ENCODE measurements around the gene ST3GAL4.
"Not testable (repeated sequence)": the region's sequence is repeated elsewhere in the genome, so short reads cannot be mapped to it uniquely, and the experiment has no call there.

The ST3GAL4 gene

DNA sequence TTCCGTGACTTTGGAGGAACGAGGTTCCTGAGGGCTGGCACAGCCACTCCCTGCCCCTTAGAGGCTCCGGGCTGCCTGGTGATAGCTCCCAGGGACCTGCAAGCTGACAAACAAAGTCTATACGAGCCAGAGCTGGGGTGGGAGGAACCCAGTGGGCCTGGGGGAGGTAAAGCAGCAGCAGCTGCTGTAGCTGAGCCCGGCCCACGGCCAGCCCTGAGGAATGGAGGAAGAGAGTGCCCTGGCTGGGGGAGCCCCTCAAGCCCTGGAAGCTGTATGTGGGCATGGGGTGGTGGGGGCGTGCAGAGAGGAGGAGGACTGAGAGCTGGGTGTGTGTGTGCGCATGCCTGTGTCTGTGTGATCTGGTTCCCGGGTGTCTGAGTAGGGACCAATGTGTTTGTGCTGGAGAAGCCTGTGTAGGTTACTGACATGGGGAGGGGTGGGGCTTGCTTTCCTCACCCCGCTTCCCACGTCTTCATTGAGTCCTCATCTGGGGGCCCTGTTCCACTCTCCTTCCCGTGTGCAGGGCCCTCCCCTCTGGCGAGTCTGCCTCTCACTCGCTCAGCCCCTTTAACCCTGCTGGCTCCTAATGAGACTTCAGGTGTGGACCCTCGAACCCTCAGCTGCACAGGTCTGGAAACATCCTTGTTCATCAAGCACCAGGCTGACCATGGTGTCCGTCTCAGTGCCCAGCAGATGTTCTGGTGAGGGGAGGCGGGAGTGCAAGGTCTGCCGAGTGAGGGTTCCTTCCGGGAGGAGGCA lies 10.8 kb downstream of the ST3GAL4 start:
- DNase-seq, result no peak

- not testable (repeated sequence) for DNase-seq
Observed at GRCh38 chr11:126366823-126367654, 11.6 kb downstream of the ST3GAL4 start.

DNA sequence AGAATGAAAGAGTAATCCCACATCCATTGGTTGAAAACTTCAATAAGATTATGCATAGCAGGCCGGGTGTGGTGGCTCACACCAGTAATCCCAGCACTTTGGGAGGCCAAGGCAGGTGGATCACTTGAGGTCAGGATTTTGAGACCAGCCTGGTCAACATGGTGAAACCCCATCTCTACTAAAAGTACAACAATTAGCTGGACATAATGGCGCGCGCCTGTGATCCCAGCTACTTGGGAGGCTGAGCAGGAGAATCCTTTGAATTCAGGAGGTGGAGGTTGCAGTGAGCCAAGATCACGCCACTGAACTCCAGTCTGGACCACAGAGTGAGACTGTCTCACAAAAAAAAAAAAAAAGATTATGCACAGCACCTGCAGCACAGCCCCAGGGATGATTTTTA lies 12.3 kb downstream of the ST3GAL4 start:
- not testable (repeated sequence) for DNase-seq

GRCh38 chr11:126368336-126369119 lies 13.0 kb downstream of the ST3GAL4 start:
- peak; percentile 31 for DNase-seq

DNA sequence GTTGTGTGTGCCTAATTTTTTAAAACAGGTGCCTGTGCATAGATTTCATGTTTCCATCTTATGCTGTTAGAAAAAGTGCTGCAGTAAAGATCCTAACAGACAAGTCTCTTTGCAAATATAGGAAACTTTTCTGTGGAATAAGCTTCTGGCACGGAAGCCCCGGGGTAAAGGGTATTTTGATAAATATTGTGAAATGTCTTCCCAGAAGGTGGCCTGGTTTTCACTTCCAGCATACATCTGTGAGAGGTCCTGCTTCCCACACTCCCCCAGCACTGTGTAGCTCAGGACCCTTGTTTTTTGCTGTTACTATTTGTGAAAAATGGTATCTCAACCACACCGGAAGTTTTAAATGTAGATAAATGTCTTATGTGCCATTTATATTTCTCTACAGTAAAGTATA lies 14.5 kb downstream of the ST3GAL4 start:
- DNase-seq, result no peak

DNA sequence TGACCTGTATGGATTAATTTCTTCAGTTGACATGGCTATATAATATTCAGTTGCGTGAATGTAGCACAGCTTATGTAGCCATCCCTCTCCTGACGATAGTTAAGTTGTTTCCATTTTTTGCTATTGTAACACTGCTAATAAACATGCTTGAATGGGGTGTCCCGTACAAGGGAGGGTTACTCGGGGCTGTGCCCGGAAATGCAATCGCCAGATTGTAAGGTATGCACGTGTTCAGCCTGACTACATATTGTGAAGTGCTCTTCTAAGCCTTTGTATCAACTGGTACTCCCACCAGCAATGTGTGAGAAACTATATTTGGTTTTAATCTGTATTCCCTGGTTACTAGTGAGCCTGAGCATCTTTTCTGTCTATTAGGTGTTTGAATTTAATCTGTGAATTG lies 16.1 kb downstream of the ST3GAL4 start:
- DNase-seq, result no peak

DNA sequence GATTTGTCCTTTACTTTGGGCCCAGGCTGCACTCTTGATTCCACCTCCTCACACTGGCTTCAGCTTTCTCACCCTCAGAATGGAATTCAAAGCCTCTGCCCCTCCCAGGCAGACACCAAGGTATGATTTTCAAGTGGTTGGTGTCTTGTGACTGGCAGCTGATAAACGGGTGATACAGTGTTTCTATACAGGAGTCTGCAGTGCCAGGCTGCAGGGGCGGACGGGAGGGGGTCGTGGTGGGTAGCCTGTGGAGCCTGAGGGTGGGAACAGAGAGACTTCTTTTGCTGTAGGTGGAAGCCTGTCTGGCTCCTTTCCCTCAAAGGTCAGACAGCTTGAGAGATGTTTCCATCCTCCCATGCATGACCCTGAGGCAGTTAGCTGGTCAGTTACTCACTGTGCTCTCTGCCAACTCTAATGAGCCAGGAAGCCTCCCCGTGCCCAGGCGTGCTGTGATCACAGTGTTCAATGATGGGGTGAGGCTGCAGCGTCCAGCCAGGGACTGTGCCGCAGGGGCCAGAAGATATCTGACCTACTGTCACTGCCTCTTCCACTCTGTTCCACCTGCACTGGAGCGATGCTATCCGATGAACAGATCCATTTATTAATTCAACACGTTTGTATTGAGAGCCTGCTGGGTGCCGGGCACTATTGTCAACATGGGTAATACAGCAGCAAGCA lies 18.0 kb downstream of the ST3GAL4 start:
- not testable (repeated sequence) for DNase-seq

DNA sequence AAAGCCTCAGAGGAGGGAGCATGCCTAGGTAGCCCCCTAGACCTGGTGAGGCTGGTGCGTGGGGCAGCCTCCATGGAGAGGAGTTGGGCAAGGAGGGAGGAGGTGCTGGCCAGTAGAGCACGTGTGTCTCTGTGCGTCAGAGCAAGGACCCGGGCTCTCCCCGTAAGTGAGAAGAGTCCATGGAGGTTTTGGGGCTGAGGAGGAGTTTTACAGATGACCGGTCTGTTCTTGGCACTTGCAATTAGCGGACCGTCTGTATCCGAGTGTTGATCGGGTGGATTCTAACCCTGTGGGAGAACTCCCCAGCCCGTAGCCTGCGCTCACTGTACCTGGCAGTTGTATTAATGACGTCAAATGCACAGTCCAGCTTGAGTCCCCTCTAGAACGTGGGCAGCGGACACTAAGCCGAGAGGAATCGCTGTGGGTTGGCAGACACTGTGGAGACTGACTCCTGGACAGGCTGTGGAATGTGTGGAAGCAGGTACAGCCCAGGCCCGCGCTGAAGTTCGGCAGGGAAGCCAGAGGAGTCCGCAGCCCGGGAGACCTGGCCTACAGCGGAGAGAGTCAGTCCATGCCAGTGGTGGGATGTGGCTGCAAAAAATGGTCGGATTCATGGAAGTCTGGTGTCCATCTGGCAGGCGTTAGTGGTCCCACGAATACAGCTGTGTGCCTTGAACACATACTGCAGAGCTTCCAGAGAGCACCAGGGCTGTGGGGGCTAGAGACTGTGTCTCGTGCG lies 19.2 kb downstream of the ST3GAL4 start:
- not testable (repeated sequence) for DNase-seq

- no peak for DNase-seq
Observed at GRCh38 chr11:126375726-126376125, 20.2 kb downstream of the ST3GAL4 start.

DNA sequence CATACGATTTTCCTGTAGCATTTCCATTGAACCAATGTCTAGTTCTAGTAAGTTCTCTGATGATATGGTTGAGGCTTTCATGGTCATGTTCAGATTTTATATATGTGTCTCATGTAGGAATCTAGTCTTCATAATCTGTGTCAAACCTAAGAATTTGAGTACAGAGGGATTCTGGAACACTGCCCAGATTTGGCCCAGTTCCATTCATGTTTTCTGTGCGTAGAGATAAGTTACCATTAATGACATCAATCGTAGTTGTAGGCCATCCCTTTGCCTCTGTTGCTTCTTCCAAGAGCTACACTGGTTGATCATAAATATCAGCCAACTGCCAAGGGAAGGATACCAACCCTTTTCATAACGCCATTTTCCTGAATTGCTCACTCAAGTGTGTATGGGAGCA lies 23.3 kb downstream of the ST3GAL4 start:
- DNase-seq, result peak; percentile 63

- DNase-seq, result no peak
Observed at GRCh38 chr11:126380909-126381308, 25.4 kb downstream of the ST3GAL4 start.

DNA sequence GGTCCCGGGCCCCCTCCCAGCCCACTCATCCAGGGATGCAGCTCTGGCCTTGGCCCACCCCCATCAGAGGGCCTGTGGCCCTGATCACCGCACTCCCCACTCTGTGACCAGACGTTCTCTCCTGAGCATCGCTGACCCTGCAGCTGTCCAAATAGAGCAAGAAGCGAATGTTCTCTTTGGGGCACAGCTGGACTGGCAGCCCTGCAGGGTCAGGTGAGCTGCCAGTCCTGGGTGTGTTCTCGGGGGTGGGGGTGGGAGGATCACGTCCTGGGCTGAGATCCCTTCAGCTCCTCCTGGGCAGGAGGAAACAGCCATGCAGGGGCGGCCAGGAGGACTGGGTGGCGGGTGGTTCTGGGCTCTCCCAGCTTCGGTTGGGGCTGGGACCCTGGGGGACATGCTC lies 26.5 kb downstream of the ST3GAL4 start:
- not testable (repeated sequence) for DNase-seq

GRCh38 chr11:126382641-126383040 lies 27.2 kb downstream of the ST3GAL4 start:
- DNase-seq, result not testable (repeated sequence)

- no peak for DNase-seq
Observed at GRCh38 chr11:126383339-126384335, 28.2 kb downstream of the ST3GAL4 start.

DNA sequence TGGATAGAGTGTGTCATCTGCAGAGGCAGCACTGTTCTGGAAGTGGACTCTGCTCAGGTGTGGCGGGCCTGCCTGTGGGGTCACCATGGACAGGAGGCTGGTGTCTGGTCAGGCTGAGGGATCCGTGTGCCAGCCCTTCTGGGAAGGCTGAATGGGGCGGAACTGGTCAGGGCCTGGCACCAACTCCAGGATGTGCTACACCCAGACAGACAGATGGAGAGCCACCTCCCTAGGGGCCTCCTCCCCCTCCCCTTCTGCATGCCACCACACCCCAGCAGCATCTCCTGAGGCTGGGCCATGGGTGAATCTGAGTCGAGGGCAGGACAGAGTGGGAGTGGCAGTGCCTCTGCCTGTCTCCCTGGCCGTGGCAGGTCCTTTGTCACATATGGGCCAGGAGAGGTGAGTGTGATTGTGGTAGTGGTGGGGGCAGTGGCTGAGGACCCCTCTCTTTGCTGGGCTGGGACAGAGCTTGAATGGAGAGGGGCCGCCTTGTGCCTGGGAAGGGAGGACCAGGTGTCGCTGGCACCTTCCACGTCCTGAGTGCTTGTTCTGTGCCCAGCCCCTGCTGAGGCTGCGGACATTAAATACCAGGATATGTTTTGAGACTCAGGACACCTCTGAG lies 29.1 kb downstream of the ST3GAL4 start:
- DNase-seq, result no peak

DNA sequence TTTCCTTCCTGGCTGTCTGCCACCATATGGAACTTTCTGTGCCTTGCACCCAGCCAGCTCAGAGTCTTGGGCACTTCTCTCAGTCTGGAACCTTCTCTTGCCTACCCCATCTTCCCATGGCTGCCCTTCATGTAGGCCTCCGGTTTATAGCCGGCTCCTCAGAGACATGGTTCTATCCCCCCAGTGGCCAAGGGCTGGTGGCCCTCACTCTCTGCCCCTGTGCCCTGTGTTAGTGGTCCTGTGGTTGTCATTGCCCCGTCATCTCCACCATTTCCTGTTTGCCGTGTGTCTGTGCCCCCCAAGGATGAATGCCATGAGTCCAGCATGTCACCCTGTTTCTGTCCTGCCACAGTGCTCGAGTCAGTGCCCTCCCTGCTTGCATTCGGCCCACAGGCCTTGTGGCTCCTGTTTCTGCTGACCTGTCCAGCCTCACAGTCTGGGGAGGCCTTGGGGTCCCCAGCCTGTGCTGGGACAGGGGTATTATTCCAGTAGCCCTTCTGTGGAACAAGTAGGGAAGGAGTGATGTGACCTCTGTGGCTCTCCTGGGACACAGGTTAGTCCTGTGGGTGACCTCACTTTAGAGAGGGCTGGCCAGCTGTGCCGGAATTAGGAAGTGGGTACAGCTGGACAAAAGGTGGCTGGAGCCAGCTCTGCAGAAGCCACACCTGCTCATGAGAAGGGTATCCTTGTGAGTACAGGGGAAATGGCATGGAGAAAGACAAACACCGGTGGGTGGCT lies 30.7 kb downstream of the ST3GAL4 start:
- DNase-seq, result no peak

- peak; percentile 74 for DNase-seq
Observed at GRCh38 chr11:126386729-126387071, 31.2 kb downstream of the ST3GAL4 start.

DNA sequence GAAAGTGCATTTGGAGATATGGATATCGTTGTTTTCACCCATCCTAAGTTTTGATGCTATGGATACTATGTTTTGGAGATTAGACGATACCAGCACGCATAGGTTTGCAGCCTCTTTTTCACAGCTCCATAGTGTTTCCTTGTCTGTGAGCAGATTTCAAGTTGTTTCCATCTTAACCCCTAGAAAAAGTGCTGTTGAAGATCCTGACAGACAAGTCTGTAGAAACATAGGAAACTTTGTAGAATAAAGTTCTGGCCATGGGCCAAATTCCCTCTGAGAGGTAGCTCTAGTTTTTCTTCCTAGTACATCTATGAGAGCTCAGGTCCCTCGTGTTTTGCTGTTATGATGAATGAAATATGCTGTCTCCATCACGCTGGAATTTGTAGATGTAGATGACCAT lies 32.4 kb downstream of the ST3GAL4 start:
- DNase-seq, result no peak

DNA sequence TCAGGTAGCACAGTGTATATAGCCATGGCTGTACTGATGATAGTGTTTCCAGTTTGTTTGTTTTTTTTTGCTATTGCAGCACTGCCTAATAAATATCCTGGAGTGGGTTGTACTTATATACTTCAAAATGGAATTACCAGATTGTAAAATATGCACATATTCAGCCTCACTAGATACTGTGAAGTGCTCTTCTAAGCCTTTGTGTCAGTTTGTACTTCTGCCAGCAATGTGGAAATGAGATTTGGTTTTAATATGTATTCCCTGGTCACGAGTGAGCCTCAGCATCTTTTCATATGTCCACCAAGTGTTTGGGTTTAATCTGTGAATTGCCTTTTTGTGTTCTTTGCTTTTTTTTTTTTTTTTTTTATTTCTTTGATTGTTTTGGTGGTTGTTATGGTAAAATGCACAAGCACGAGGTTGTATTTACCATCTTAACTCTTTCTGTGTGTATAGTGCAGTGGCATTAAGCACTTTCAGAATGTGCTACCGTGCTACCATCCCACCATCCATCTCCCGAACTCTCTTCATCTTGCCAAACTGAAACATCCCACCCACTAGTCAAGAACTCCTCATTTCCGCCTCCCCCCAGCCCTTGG lies 34.9 kb downstream of the ST3GAL4 start:
- DNase-seq, result no peak
